PC-9 (cell line): ENCODE data around the gene FLNB.

Experiments used
- CTCF ChIP-seq: fragments of 200-600 bp; sonication (generic); conservative IDR thresholded peaks from 2 replicates; pipeline ENCODE4 v1.6.1; 2017; ENCODE audit warnings: mixed run types, antibody characterized with exemption, mild to moderate bottlenecking, moderate library complexity
- EZH2 ChIP-seq: fragments of 200-600 bp; sonication (generic); IDR thresholded peaks from 2 replicates; pipeline ENCODE4 v1.8.0; 2017; ENCODE audit warnings: antibody characterized with exemption, low read depth

- TF ChIP-seq EZH2 (no peak), CTCF (no peak)
Observed at GRCh38 chr3:58055314-58055713, 47.1 kb downstream of the FLNB start.
